Measurements from ENCODE around the gene AKAP6.
"Not testable (repeated sequence)": the region's sequence is repeated elsewhere in the genome, so short reads cannot be mapped to it uniquely, and the experiment has no call there.

AKAP6 gene

DNA sequence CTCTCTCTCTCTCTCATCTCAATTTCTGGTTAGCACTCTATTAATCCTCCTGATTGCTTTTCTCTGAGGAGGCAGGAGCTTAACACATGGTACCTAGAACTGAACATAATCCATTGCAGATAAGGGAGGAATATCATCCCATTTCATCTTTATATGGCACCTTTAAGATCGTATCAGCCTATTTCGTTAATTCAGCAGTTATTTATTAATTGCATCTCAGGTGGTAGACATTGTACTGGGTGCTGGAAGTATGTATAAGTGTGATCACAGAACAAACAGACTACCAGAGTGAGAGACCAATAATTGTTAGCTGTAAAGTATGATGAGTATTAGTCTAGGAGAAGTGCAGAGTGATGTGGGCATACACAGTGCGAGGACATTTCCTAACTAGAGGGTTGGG is 39.0 kb downstream of the AKAP6 start:
- DNase-seq (ENCODE audit: low read depth in 2 of 2, low spot score in 1 of 2): no peak

DNA sequence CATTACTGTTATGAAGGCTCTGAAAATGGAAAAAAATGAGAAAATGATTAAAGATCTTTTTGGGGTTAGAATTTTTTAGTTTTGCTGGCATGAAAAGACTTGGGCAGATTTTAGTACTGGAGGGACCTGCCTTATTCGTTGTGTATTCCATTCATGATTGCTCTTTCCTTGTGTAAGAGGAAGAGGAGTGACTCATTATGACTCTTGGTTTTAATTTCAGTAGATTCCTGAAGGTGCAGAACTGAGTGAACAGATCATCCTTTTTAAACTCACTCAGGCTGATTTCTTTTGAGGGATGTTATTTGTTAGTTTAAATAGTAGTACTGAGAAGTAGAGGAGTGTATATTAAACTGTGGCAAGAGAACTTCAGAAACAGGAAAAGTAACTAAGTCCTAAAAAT is 41.6 kb downstream of the AKAP6 start:
- DNase-seq (ENCODE audit: low read depth in 2 of 2, low spot score in 1 of 2): no peak

DNA sequence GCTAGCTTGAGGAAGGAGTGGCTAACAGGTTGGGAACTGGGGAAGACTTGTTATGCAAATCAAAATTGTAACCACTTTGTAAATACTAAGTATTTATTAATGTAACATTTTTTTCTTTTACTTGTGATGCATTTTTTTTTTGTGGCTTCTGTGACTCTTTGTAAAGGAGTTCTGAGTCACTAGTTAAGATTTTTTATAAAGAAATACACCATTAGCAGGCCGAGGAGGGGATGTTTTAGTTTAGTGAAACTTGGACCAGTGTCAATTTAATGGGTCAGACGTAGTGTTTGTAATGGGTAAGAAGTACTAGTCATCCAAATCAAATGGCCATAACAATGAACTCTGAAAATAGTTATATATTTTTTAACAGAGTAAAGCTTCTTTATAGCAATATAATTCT is 43.1 kb downstream of the AKAP6 start:
- DNase-seq (ENCODE audit: low read depth in 2 of 2, low spot score in 1 of 2): no peak

DNA sequence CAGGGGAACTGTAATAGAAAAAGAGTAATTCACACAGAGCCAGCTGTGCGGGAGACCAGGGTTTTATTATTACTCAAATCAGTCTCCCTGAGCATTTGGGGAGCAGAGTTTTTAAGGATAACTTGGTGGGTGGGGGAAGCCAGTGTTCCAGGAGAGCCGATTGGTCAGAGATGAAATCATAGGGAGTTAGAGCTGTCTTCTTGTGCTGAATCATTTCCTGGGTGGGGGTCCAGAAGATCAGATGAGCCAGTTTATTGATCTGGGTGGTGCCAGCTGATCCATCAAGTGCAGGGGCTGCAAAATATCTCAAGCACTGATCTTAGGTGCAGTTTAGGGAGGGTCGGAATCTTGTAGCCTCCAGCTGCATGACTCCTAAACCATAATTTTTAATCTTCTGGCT is 44.1 kb downstream of the AKAP6 start:
- DNase-seq (ENCODE audit: low read depth in 2 of 2, low spot score in 1 of 2): not testable (repeated sequence)

DNA sequence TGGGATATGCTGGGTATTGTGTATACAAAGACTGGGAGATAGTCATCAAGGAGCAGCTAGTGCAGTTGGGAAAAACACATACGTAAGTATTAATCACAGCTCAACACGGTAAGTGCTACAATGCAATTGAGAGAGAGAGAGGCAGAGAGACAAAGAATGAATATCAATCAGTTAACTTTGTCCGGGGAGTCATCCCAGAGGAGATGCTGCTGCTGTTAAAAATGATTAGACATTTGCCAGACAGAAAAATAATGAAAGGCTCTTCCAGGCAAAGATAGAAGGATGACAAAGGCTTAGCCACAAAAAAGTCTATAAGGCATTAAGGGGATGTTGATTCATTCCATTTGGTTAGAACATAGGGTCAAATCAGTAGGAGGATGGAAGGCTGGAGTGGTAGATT is 45.1 kb downstream of the AKAP6 start:
- no peak for DNase-seq (ENCODE audit: low read depth in 2 of 2, low spot score in 1 of 2)

DNA sequence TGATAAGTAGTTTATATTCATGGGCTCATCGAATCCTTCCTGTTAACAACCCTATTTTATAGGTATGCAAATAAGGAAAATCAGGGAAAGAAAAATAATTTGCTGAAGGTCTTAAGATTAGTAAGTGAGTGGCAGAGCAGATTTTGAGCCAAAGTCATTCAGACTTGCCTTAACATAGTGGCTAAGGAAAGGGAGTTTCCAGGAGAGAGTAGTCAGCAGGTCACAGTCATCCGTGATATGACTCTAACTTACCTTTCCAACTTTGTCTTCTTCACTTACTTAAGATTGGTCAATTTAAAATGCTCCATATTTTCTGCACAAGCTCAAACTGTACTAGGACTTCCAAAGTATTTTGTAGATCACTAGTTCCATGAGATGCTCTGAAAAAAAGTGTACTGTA is 46.6 kb downstream of the AKAP6 start:
- no peak for DNase-seq (ENCODE audit: low read depth in 2 of 2, low spot score in 1 of 2)

DNA sequence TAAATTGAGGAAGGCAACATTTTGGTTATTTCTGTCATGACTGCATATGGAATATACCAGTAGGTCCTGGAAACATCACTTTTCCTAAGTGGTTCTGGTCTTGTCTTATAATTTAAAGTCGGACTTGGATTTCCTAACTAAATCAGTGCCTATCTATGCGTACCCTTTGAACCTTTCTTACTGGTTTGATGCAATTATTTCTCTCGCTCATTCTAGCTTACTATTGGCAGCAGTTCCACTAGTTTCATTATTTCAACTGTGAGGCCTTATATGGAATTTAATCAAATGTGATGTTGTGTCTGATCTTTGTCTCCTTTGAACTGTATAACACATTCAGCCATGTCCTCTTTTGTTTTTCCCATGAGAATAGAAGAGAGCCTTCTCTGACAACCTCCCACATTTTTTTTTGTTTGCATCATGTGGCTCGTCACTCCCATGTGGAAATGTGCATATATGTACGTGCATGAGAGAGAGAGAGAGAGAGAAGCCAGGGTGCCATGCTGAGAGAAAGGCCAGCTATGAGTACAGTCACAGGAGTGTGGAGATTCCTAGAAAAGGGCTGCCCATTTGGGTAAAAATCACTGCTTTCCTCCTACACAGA is 48.0 kb downstream of the AKAP6 start:
- no peak for DNase-seq (ENCODE audit: low read depth in 2 of 2, low spot score in 1 of 2)

DNA sequence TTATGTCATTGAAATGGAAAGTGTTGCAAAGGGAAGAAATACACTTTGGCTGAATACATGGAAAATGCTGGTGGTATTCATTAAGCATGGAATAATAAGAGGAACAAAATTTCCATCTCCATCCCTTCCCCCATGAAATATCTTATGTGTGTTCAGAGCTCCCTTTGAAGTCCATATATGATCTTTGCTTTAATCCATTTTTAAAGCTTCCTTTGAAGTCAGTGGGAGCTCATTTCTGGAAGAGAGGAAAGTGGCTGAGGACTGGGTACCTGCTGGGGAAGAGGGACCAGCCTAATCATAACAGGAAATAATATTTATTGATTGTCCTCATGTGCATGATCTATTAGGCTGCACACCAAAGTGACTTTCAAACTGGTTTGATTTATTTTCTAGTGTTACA is 49.2 kb downstream of the AKAP6 start:
- no peak for DNase-seq (ENCODE audit: low read depth in 2 of 2, low spot score in 1 of 2)

DNA sequence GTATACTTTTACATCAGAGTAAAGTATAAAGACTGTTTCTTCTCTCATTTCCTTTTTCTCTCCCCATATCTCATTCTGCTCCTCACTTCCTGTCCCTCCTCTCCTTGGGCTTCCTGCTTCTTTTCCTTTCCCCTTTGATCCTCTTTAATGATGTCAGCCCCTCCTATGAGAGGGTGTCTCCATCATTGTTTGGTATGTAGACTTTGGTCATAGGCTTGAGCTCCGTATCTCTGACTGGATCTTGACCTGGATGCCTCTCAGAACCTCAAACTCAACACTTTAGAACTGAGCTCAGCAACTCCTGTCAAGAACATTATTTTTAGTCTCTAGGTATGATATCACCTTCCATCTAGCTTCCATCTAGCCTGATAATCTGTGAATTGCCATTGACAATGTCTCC is 50.3 kb downstream of the AKAP6 start:
- no peak for DNase-seq (ENCODE audit: low read depth in 2 of 2, low spot score in 1 of 2)

DNA sequence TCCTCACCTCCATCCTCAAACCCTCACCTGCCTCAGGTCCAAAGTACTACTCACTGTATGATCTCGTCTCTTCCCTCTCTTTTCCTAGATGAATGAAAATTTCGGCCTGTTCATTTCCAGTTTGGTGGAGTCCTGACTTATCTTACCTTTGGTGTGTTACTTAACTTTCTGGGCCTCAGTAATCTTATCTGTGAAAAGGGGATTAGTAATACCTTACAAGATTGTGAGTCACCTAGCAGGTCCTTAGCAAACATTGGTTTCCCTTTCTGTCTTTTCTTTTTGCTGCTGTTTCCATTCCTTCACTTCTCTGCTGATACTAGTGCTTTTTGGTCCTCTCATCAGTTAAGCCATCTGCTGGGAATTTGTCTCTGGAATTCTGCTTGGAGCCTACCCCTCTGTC is 52.8 kb downstream of the AKAP6 start:
- no peak for DNase-seq (ENCODE audit: low read depth in 2 of 2, low spot score in 1 of 2)

DNA sequence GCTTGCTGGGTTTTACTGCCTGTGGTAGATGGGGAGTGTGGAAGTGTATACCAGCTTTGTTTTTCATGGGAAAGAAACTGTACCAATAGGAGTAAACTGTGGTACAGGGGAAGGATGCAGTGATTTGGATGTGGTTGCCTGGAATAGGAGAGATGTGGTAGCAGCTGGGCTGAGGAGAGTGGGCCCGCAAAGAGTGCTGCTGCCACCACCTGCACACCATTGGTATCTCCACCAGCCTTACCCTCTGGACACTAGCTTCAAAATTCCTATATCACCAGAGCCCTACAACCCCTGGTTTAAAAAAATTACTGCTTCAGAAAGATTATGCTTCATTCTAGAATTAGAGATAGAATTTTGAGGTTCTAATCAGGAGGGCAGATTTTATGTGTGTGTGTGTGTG is 53.6 kb downstream of the AKAP6 start:
- DNase-seq (ENCODE audit: low read depth in 2 of 2, low spot score in 1 of 2): no peak

DNA sequence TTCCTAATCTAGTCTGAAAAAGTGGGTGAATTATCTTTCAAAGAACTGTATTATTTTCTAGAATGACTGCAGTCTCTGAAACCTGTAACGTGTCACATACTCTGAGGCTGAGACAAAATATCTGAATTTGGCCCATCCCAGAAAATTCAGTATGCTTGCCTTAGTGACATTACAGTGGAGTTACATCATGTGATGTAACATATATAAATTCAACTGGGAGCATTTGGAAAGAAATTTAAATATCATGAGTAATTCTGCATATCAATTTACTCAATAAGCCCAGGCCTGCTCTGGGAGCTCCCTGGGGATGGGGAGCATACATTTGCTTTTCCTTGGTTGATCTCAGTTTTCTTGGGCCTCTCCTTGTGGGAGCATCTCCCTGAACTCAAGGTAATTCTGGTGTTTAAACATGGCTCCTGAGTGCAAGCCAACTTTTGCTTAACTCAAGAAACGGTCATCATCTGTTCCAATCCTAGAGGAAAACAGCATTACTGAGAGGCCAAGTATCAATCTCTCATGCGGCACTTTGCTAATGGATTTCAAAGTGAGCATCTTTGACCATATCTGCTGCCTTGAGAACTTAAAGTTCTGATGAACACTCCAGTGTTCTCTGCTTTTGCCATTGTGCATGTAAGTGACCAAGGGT is 54.4 kb downstream of the AKAP6 start:
- no peak for DNase-seq (ENCODE audit: low read depth in 2 of 2, low spot score in 1 of 2)

DNA sequence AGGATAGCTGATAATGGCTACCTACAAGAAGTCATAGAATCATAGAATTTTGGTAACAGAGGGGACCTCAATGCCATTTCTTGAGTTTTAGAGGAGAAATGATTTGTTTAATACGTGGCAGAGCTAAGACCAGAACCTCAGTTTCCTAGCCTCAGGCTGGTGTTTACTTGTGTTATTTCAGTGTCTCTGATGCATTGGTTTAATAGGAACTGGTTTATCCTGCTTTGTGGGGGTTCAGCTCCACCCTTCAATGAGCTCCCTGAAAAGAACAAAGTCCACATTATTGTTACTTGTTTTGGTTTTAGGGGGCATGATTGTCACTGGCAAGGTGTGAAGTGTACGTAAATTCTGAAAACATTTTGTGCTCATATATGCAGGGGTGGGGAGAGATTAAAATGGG is 55.4 kb downstream of the AKAP6 start:
- DNase-seq (ENCODE audit: low read depth in 2 of 2, low spot score in 1 of 2): no peak

DNA sequence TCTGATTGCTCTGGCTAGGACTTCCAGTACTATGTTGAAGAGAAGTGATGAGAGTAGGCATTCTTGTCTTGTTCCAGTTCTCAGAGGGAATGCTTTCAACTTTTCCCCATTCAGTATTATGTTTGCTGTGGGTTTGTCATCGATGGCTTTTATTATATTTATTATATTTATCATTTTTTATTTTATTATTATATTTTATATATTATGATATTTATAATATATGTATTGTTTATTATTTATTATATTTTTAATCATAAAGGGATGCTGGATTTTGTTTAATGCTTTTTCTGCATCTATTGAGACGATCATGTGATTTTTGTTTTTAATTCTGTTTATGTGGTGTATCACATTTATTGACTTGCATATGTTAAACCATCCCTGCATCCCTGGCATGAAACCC is 58.2 kb downstream of the AKAP6 start:
- not testable (repeated sequence) for DNase-seq (ENCODE audit: low read depth in 2 of 2, low spot score in 1 of 2)

DNA sequence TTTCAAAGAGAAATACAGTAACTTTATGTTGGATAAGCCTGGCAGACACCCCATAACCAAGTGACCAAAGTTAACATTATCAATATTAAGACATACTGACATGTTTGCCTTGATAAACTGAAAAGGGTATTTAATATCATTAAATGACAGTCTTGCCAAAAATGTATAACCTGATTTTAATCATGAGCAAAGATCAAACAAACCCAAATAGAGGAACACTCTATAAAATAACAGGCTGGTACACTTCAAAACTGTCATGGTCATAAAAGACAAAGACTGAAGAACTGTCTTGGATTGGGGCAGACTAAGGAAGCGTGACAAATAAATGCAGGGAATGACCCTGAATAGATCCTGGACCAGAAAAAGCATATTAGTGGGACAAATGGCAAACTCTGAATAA is 64.0 kb downstream of the AKAP6 start:
- no peak for DNase-seq (ENCODE audit: low read depth in 2 of 2, low spot score in 1 of 2)

DNA sequence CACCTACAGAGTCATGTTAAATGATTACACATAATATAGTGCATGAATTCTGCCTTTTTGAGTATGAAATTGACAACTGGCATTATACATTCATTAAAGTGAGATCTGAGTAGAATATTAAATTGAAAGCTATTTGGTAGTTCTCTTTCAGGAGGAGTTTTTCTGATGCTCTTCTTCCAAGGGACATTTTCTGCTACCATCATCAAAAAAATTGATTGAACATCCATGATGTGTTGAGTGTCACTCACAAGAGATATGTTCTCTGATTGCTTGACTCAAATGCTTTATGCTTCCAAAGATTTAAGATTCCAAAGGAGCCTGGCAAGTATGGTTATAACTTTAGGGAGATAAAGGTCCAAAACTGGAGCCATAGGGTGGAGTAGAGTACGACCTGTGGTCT is 64.9 kb downstream of the AKAP6 start:
- no peak for DNase-seq (ENCODE audit: low read depth in 2 of 2, low spot score in 1 of 2)

DNA sequence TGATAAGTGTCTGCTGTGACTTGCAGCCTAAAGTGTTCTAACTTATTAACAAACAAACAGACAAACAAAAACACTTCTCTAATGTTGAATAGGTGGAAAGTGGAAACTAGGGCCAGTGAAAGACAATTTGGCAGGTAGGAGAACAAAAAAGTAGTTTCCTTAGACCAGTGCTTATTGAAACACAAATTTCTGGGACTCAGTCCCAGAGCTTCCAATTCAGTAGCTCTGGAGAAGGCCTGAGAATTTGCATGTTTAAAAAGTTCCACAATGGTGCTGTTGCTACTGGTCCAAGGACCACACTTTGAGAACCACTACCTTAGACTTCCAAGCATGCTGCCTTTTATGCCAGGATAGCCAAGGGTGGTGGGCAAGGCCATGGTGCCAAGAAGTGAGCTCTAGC is 67.8 kb downstream of the AKAP6 start:
- no peak for DNase-seq (ENCODE audit: low read depth in 2 of 2, low spot score in 1 of 2)

DNA sequence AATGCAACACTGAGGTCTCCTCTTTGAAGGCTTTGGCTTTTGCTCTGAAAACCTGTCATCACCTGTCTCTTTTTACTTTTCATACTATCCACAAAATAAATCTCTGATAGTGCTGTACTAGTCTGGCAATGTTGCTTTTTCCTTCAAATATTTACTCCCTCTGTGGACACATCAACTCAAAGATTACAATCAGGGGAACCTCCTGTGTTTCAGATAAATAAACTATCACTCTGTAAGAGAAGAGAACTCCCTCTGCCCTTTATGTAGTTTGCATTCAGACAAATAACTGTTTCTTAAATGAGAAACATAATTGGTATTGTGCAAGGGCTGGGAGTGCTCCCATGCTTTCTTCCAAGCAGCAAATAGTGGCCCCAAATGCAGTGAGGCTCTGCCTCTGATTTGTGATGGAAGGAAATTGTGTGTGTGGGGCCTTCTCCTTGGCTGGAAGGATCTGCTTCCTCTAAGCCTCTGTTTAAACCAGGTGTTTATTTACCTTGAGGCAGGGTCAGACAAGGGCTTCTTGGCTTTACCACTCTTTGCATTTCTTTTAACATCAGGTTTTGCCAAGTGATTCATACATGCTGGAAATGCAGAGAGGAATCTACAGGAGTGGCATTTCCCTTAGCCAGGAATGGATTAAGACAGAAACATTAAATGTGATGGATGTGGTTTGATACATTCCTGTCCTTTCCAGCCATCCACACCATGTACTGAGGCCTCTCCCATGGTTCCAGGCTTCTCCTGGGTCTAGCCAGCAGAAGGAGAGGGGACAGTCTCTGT is 69.0 kb downstream of the AKAP6 start:
- DNase-seq (ENCODE audit: low read depth in 2 of 2, low spot score in 1 of 2): no peak

DNA sequence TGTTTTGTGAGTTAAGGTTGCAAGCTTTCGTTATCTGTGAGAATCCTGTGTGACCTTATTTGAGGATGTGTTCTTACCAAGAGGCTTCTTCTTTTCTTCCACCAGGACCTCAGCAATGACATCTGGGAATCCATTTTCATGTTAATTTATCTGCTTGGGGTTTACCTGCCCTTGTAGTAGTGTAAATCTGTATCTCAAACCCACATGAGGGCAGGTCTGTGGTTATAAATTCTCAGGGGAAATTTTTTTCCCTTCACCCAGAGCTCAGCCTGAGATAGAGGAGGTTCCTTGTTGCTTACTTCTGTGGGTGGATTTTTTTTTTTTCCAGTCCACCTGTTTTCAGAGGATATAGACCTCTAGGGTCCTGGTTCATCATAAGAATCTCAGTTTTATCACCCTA is 70.8 kb downstream of the AKAP6 start:
- DNase-seq (ENCODE audit: low read depth in 2 of 2, low spot score in 1 of 2): no peak

DNA sequence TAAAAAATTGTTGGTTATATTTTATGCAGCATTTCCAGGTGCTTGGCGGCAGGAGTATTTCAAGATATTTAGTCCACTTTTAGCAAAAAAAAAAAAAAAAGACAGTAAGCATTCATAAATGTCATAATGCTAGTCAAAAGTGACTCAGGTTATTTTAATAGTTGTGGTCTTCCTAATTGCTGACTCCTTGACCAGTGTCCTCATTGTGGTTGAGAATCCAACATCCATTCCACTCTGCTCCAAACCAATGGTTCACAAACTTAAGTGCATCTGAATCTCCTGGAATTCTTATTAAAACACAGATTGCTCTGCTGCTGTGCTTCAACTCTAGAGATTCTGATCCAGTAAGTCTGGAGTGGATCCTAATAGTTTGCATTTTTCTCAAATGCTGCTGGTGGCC is 71.4 kb downstream of the AKAP6 start:
- no peak for DNase-seq (ENCODE audit: low read depth in 2 of 2, low spot score in 1 of 2)

DNA sequence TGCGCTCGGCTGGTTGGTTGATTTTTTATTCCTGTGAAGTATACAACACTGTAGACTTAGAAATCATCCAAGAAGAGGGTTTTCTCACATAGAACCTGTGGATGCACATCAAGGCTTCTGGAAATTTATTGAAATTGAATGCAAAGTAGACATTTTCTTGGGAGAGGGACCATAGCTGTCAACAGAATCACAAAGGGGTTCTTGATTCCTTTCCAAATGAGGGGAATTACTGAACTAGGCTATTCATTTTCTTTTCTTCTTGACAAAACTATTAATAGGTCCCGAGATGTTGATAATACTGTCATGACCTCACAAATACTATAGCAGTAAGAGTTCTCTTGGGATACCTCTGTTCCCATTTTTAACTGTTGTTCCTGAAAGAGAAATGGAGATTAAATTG is 73.9 kb downstream of the AKAP6 start:
- no peak for DNase-seq (ENCODE audit: low read depth in 2 of 2, low spot score in 1 of 2)

DNA sequence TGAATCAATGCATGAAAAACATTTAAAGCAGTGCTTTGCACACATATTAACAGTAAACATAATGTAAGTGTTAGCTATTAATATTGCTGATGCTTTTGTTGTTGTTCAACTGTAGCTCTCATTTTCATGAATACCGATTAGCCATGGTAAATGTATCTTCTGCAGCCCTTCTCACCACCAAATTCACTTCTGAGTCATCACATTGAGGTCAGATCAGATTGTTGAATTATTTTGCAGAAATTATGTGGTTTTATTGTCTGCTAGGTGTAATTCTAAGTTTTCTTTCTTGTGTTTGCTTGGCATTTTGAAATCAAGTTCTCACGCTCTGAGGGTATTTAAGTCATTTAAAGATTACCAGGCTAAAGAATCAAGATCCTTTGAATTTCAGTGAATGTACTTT is 74.6 kb downstream of the AKAP6 start:
- no peak for DNase-seq (ENCODE audit: low read depth in 2 of 2, low spot score in 1 of 2)

Measured in stimulated activated CD8-positive, alpha-beta memory T cell treated with anti-CD3 and anti-CD28 coated beads, Interleukin-4, amount 100 ng/mL, for 1 hour (primary cell).